GM15510 (cell line): Measurements from ENCODE around the gene DISP2.

Experiments
- POLR2A ChIP-seq: IDR thresholded peaks from 3 replicates; pipeline ENCODE4 v1.6.1; 2011; ENCODE audit warnings: borderline replicate concordance; ENCODE audit not compliant: insufficient read length; ENCODE audit errors: extremely low read depth

The DISP2 gene

DNA sequence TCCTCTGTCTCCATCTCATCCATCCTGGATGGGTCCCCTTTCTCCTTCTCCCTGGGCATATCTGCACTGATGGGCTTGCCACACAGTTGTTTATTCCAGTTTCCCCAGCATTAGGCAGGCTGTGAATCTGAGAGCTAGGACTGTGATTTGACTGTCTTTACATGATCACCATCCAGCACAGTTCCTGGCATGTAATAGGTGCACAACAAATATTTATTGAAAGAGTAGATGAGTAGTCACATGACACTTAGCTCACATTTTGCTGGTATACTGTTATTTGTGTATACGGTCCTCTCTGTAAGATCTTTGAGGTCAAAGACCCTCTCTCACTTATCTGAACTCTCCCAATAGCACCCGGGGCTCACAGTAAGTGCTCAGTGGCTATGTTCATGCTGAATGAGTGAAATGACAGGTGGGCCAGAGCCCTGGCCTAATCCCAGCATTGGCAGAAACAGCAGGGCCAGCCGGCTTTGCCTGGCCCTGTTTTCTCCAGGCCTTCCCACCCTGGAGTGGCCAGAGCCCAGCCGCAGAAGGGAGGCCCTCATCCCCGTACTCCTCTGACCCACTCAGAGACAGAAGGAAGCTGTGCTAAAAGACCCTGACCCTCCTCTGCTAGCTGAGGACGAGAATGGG, 66.6 kb downstream of the DISP2 start:
- TF ChIP-seq POLR2A, result no peak

- no peak for TF ChIP-seq POLR2A
These were observed 67.7 kb downstream of the DISP2 start for GRCh38 chr15:40425681-40426080.

DNA sequence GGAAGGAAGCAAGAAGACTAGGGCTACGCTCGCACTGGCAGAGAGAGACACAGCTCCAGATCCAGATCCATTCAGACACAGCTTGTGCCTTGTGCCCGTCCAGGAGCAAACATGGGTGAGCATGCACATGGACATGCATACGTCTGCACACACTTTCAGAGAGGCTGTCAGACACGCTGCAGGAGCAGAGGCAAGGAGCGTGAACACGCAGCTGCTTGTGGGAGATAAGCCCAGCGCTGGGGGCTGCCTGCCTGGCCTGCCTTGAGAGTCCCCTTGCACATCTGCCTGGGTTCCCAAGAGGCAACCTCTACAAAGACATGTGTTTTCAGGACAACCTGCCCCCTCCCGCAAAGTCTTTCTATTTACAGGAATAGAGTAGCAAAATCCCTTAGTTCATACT, 69.2 kb downstream of the DISP2 start:
- no peak for TF ChIP-seq POLR2A

DNA sequence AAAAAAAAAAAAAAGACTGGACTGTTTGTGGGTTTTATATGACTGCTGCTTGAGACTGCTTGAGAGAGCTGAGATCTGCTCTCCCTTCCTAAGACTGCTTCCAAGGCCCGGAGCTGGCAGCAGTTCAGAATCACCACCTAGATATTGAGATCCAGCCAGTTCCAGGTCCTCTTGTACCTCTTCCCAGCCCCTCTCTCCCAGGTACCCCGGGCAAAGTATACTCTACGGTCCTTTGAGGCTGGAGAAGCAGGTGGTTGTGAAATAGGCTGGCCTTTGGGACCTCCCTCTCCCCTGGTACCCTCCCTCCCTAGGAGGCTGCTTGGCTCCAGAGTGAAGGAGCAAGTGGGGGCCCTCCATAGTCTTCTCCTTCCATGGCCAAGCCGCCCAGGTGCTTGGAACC, 70.2 kb downstream of the DISP2 start:
- TF ChIP-seq POLR2A, result no peak
